ENCODE results near the gene DUSP5.

GRCh38 chr10:110516815-110517492 lies 19.2 kb downstream of the DUSP5 start:
- TF ChIP-seq, protein P1, sequence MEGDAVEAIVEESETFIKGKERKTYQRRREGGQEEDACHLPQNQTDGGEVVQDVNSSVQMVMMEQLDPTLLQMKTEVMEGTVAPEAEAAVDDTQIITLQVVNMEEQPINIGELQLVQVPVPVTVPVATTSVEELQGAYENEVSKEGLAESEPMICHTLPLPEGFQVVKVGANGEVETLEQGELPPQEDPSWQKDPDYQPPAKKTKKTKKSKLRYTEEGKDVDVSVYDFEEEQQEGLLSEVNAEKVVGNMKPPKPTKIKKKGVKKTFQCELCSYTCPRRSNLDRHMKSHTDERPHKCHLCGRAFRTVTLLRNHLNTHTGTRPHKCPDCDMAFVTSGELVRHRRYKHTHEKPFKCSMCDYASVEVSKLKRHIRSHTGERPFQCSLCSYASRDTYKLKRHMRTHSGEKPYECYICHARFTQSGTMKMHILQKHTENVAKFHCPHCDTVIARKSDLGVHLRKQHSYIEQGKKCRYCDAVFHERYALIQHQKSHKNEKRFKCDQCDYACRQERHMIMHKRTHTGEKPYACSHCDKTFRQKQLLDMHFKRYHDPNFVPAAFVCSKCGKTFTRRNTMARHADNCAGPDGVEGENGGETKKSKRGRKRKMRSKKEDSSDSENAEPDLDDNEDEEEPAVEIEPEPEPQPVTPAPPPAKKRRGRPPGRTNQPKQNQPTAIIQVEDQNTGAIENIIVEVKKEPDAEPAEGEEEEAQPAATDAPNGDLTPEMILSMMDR (IDR thresholded peaks at IDR 0.05) = no peak
- TF ChIP-seq POLR2A (IDR thresholded peaks at IDR 0.05) (no peak), POLR2AphosphoS5 (IDR thresholded peaks at IDR 0.05) (no peak)

Data from sigmoid colon (tissue), 4 donors.